ENCODE measurements around the gene SCAANT1. TPM values are rescaled to one million over a fixed set of nuclear protein-coding genes. Genes with fewer than 3 reads are reported as not detected.

Gene SCAANT1
- polyA plus RNA-seq (ENCODE audit: insufficient read length in 10 of 10) = 1 to 10 TPM in 4 of 10 donors, under 1 TPM in 1, not detected in 5; 0.53 to 2.1 (median 1.0) TPM
- long read RNA-seq, donor 1 = 0 reads
- long read RNA-seq, donor 2 = 0 reads
- long read RNA-seq, donor 3 = 0 reads
- long read RNA-seq, donor 4 = 0 reads
- long read RNA-seq, donor 5 = 0 reads
- long read RNA-seq, donor 6, partial matches to known transcripts = 0 of 1 reads
- long read RNA-seq, donor 6, other reads (novel, unspliced or antisense) = 0 of 1 reads
- long read RNA-seq, donor 7 = 0 reads
- long read RNA-seq, donor 8 = 0 reads
- long read RNA-seq, donor 9 = 0 reads

DNA sequence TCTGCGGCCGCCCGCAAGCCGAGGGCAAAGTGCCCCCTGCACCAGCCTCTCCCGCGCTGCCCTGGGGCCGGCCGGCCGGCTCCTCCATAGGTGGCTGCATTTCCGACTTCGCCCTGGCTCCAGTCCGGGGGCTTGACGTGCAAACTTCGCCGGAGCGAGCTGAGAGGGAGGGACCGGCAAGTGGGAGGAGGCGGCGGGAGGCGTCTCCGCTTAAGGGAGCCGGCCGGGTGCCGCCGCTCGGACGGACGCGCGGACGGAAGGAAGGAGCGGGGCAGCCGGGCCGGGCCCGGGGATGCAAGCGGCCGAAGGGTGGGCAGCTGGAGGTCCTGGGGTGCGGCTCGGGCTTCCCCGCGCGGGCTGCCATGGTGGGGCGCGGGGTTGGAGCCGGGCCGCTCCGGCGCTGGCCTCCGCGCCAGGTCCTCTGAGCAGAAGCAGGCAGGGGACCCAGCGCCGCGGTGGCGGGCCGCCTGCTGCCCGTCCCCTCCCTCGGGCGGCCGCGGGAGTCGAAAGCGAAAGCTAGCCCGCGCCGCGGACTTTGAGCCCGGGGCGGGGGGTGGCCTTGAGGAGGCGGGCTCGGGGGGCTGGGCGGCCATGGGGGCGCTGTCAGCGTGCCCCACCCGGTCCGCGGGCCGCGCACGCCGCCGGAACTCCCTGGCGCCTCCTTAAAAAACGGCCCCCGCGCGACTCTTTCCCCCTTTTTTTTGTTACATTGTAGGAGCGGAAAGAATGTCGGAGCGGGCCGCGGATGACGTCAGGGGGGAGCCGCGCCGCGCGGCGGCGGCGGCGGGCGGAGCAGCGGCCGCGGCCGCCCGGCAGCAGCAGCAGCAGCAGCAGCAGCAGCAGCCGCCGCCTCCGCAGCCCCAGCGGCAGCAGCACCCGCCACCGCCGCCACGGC lies at the start of gene SCAANT1:
Gene SCAANT1 (minus strand): TSS at position 511 of the 895 bp plus-strand sequence.
- peak; percentile 88 to 97 (median 93) for DNase-seq

DNA sequence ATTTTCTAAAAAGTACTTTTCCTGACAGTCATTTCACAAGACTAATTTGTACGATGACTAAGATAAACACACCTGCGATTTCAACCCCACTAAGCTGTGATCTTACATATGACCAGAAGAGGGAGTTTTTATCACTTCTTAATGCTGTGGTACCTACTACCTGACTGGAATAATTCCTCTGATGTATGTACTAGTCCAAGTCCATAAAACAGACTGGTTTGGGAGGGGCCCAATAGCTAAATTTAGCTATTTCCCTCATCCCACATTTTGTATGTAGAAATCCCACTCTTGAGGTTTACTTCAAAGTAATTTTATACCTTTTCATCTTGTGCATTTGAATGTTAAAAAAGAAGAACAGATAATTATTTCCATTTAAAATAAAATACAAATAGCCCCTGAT lies 49.7 kb upstream of the SCAANT1 start:
- DNase-seq = no peak

DNA sequence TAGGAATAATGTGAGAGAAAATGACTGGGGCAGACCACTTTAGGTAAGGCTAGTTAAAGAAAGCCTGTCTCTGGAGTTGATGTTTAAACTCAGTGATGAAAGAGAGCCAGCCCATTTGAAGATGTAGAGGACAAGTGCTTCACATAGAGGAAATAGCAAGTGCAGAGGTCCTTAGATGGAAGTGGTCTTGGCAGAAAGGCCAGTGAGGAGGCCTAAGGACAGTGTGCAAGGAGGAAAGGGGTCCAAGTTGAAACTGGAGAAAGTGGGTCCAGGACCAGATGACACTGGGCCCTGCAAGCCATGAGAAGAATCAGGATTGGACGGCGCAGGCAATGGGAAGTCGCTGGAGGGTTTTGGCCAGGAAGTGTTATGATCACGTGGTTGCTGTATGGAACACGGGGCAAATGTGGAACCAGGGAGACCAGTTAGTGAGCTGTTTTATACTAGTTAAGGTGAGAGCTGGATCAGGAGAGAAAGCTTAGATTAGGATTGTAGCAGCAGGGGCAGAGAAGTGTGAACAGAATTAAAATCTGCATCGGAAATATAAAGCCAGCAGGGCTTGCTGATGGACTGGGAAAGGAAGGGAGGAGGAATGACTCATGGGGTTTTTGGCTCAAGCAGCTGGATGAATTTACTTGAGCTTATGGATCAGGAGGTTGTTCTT lies 48.0 kb upstream of the SCAANT1 start:
- peak; percentile 52 to 80 (median 61) for DNase-seq

DNA sequence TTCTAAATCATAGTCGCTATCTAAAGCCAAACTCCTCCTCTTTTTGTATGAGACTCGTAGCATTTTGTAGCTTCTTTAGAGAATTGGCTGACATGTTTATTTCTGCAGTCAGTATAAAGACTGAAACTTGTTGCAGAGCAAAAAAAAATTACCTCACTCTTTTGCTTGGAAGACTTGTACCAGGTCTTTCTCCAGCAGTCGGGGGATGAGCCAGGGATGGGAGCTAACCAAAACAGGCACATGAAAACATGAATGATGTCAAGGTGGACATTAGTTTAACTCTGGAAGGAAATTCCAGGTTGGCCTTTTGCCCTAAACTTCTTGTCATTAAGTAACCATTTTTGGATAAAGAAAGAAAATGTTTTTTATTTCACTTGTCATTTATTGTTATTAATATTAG lies 47.0 kb upstream of the SCAANT1 start:
- DNase-seq = peak in 1 of 3 donors; percentile 44

DNA sequence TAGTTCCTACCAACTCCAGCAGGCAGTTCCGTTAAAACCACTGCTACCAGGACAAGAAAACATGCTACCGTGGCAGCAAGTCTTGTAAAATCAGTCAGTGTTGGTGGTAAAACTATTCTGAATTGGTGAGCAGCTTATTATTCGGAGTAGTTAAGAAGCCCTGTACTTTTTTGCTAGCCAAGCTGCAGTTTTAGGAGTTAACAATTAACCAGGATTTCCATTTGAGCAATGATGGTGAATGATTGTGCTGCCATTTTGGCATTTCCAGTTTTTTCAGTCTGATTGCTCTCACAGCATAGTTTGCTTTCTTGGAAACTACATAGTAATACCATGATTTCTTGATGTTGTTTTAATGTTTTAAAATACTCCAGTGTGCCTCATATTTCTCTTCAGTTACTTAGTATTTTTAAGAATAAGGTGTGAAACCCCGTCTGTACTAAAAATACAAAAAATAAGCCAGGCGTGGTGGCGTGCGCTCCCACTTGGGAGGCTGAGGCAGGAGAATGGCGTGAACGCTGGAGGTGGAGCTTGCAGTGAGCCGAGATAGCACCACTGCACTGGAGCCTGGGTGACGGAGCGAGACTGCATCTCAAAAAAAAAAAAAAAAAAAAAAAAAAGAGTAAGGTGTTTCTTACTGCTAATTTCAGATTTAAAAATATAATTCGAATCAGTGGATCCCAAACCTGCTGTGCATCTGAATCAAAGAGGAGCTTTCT lies 43.8 kb upstream of the SCAANT1 start:
- no peak for DNase-seq

DNA sequence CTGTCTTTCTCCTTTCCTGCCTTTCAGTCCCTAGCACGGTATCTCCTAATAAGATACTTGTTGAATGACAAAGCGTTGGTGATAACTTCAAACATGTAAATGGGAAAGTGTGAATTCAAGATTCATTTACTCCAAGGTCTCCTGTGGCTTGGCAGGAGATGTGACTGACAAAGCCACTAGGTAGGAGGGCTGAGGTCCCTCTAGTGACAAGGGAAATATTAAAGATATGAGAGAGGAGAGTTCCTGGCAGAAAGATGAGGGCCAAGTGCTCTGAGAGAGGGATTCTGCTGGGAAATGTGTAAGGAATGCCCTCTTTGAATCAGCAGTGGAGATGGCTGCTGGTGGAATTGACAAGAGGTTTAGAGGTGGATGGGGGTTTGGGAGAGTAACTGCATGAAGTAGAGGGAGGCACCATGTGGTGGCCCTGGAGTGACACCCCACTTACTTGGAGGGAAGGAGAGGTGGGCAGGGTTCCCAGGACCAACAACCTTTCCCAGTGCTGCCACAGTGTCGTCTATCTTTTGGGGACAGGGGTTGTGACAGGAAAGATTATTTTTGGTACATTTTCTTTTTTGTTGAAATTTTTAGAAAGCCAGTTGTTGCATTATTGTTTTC lies 43.0 kb upstream of the SCAANT1 start:
- no peak for DNase-seq

DNA sequence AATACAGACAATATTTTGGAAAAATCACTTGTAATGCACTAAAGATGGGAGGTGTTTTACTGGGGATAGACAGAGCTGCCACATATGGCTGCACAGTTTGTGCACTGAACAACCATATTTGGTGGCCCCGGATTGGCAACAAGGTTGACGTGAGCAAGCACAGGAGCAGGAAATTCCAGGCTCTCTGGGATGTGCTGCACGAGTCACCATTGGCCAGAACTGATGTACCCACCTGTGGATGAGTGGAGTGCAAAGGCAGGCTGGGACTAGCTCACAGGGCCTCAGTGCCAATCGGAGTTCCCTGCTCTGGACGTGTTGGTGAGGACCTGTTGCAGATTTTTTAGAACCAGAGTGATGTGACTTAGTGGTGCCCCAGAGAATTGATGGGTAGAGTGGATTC lies 42.0 kb upstream of the SCAANT1 start:
- no peak for DNase-seq

DNA sequence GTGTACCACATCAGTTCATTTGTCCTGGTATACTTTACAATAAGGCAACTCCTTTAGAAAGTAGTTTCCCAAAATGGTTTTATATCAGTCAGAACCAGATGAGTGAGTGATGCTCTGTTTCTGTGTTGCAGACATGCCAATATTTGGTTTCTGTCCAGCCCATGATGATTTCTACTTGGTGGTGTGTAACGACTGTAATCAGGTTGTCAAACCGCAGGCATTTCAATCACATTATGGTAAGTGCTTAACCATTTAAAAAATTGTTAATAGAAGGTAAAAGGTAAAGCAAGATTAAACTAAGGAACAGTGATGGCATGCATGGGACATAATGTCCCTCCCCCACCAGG lies 40.0 kb upstream of the SCAANT1 start:
- no peak for DNase-seq

DNA sequence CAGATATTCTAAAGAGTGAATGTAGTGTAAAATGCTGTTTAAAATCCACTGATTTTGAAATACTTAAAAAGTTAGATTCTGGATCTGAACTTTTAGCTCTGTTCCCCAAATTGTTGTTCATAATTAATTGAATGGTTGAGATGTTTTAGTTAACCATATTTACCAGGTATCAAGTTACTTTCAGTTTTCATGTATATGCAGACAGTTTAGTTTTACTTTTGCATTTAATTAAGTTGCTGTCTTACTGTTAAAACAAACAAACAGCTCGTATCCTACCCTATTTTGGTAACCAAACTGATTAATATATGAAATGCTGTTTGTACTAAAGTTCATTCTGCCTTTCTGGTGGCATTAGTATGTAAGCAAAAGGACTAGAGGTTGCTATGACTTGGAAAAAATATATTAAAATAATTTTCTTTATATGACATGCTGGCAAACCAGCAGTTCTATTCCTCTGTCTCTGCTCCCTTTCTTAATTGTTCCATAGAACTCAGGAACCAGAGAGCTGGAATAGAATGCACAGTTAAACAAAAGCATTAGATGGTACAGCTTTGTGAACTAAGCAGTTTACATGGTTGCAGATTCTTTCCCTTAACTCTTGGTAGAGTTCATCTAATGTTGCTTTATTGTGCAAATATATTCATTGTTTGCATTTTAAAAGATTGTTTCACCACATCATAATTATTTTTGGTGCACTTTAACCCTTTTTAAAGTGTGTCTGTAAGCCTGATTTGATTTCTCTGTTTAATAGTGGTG lies 39.5 kb upstream of the SCAANT1 start:
- no peak for DNase-seq

DNA sequence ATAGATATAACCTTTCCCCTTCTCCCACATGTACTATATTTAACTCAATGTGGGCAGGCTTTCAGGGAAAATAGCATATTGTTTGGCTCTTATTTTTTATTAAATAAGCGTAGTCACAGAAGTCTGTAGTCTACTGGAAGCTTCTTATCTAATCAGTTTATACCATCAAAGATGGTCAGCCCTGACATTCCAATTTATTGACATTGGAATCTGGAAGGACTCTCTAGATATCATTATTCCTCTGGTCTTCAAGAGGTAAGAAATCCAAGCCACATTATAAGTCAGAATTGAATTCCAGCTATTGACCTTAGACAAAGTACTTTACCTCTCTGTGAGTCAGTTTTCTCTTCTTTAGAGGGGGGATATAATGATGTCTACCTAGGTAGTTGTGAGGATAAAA lies 38.5 kb upstream of the SCAANT1 start:
- no peak for DNase-seq

DNA sequence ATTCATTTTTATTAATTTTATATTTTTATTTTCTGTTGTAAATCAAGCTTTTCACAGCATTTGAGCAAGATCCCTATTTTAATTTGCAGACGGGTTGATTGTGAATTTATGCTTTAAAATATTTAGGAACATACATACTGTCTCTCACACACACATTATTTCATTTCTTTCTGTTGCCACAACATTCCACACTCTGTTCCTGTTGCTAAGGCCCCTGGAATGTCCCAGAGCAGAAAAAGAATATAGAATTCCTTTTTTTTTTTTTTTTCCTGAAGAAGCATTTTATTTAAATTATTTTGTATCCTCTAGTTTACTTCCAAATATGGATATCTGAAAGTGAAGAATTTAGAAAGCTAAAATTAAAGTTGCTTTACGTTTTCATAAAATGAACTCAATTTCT lies 36.8 kb upstream of the SCAANT1 start:
- peak; percentile 47 to 77 (median 75) for DNase-seq

DNA sequence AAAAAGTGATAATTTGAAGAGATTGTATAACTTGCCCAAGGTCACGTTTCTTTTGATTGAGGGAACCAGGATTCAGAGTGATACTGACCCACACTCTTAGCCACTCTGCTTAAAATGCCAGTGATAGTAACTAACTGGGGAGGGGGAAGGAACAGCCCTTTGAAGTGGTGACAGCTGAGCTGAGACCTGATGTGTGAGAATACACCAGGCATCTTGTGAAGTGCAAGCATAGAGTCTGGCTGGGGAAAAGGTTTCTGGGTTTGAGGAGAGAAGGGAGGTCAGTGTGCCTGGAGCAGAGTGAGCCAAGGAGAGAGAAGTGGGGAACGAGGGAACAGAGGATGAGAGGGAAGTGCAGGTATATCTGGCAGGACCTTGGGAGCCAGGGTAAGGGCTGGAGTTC lies 35.4 kb upstream of the SCAANT1 start:
- no peak for DNase-seq

DNA sequence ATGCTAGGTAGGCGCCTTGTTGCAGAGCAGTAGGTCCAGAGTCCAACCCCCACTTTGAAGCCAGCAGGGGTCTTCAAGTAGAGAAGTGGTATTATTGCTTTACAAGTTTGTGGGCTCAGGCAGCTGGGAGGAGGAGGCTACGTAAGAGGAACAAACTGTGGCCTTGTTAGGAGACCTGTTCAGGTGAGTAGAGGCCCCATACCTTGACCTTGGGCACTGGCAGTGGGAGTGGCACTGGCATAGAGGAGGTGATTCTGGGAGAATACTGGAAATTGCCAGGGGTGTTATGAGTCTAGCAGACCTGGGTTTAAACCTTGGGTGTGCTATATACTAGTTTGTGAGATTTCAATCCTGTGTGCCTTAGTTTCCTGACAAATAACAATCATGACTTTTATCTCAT lies 34.6 kb upstream of the SCAANT1 start:
- DNase-seq = no peak

DNA sequence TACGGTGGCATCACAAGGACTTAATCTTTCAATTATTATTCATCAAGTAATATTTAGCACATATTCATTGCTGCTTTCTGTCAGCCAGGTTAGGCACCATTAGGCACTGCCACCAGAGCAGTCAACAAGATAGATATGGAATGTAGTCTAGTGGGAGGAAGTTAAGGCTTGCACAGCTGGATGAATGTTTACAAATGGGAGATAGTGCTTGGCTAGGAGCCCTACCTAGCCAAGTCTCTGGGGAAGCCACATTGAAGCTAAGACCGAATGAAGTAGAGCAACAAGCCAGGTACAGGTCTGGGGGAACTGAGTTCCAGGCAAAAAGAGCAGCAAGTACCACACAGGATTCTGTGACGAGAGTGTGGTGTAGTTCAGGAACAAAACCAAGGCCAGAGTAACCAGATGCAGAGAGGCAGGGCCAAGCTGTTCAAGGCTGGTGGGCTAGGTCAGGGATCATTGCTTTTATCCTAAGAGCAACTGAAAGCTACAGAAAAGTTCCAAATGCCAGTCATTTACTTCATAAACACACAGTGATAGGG lies 33.4 kb upstream of the SCAANT1 start:
- DNase-seq = no peak

DNA sequence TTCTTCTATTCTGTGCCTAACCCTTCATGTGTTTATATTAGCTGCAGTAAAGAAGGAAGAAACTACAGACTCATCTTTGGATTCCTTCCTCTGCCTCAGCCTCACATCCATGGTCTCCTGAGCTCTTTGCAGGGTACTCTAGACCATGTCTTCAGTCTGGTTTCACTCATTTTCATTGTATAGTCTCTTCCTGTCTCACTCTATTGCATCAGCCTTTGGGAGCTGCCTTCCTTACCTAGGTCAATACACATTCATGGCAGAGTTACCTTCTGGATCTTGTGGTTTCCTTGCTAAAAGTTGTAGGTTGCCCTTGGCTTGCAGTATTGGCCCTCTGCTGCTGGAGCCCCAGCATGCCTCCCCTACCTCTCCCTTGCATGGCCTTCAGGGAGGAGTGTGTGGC lies 31.5 kb upstream of the SCAANT1 start:
- no peak for DNase-seq

DNA sequence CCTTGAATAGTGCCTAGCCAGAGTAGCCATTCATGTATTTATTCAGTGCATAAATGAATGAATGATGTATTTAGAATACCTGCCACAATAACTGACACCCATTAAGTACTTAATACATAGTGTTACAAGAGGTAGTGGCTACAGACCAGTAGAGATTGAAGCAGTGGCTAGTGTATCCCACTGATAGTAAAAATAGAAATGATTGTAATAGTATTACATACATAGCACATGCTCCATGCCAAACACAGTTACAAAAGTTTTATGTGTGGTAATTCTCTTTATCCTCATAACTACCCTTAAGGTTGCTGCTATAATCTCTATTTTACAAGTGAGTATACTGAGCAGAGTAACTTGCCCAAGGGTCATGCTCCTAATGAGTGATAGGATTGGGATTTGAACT lies 30.3 kb upstream of the SCAANT1 start:
- DNase-seq = no peak

DNA sequence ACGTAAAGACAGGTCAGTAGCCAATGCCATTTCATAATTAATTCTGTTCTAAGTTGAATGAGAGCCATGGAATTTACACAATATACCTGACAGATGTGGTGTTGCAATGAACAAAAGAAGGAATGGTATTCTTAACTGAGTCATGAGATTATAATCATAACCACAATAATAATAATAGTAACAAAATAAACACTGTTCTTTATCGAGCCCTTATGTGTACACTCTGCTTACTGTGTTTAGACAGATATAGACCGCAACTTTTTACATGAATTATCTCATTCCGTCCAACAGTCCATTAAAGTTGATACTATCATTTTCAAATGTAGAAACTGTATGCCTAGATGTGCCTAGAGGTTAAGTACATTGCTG lies 28.2 kb upstream of the SCAANT1 start:
- DNase-seq = no peak

DNA sequence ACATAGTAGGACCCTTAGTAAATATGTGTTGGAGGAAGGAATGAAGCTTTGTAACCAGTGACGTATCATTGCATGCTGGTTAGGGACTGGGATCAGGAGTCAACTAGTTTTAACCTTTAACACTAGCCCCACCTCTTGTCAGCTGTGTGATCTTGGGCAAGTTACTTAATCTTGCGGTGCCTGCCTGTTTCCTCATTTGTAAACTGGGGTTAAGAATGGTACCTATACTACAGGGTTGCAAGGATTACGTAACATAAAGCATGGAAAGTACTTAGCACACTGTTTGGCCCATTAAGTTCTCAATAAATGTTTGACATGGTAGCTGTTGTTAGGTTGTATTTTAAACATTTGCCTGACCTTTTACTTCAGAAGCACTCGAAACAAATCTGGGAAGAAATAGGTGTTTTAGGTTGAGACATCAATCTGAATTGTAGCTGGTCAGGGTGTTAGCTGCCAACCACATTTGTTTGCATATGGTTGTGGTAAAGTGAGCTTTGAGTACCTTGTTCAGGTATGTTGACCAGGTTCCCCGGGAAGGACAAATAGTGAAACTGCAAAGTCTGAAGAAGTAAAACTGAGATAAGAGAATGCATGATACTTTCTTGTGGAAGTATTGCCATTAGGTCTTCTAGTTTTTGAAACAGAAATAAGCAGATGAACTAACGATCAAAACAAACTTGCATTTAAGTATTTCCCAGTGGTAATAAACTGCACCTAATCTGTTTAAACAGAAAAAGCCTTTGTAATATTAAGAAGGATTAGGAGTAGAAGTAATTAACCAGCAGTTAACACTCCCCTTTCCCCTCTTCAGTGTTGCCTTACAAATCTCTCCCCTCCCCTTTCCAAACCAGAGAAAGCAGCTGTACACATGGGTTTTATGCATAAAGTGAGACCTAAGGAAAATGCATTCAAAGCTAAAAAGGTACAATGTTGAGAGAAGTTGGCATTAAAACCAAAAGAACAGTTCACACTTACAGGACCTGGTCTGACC lies 25.8 kb upstream of the SCAANT1 start:
- DNase-seq = no peak

DNA sequence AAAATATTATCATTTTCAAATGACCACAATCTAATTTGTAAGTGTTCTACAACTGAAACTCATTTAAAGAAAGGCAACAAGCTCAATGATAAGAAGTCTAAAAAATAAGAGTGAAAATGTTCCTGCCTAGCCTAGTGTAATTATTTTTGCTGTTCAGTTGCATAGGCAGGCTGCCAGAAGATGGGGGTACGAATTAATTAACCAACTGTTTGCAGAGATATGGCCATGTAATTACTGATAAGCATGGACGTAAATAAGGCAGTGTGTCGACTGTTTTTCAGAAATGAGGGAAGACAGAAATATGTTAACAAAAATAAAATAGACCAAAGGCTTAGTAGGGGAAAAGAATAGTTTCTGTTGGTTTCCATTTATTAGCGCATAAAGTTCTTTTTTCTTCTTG lies 24.7 kb upstream of the SCAANT1 start:
- no peak for DNase-seq

Measured in muscle of back (tissue), 13 donors.